CD4-positive, alpha-beta T cell treated with Interleukin-10 for 1 hour (primary cell): ENCODE data around the gene COMMD10.

ENCODE experiments used
- DNase-seq: peaks from one replicate; pipeline ENCODE4 v3.0.0-alpha.2; 2020

The COMMD10 gene

GRCh38 chr5:116229131-116229689, 144.4 kb downstream of the COMMD10 start:
- DNase-seq = no peak

- DNase-seq = no peak
These were observed 146.5 kb downstream of the COMMD10 start for GRCh38 chr5:116231288-116231687.

GRCh38 chr5:116234681-116235080, 149.9 kb downstream of the COMMD10 start:
- no peak for DNase-seq

- no peak for DNase-seq
These were observed 153.2 kb downstream of the COMMD10 start for GRCh38 chr5:116237917-116238500.

GRCh38 chr5:116242343-116242742, 157.5 kb downstream of the COMMD10 start:
- no peak for DNase-seq

- DNase-seq = no peak
These were observed 163.6 kb downstream of the COMMD10 start for GRCh38 chr5:116248432-116248831.

DNA sequence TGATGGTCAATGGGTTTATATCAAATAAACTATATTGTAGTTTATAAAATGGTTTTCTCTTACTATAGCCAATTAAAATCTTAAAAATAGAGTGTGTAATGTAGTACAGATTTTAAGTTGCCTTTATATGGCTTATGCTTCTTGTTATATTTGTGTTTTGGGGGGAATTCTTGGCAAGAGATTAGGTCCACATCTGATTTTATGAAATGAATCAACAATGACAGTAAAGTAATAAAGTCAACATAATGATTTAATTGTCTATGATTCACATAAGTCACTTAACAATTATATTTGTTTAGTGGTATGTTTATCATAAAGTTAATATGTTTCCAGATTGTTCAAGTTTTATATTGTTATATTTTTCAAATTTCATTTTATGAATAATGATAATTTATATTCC, 164.8 kb downstream of the COMMD10 start:
- DNase-seq = no peak

- no peak for DNase-seq
These were observed 171.9 kb downstream of the COMMD10 start for GRCh38 chr5:116256717-116257116.

GRCh38 chr5:116265471-116265870, 180.6 kb downstream of the COMMD10 start:
- DNase-seq = no peak

DNA sequence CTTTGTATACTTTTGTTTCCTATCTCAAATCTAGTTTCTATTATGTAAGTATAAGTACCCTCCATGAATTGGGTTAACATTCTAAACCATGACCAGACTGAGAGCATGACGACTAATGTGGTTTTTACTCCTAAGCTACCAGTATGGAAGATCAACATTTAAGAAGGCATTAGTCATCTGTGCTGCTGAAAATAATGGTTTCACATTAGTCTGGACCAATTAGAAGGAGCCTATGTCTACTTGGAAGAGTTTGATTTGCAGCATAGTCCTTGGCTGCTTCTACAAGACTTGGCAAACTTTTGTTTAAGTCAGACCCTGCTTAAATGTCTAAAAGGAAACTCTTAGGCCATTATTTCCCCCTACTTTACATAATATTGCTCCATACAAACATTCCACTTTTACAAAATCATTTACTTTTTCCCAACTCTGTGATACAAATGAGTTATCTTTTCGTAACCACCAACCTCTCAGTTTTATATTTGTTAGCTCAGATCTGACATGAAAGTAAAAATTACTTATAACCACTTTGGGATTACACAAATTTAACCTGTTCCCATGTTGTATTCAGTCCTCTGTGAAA, 186.7 kb downstream of the COMMD10 start:
- no peak for DNase-seq

DNA sequence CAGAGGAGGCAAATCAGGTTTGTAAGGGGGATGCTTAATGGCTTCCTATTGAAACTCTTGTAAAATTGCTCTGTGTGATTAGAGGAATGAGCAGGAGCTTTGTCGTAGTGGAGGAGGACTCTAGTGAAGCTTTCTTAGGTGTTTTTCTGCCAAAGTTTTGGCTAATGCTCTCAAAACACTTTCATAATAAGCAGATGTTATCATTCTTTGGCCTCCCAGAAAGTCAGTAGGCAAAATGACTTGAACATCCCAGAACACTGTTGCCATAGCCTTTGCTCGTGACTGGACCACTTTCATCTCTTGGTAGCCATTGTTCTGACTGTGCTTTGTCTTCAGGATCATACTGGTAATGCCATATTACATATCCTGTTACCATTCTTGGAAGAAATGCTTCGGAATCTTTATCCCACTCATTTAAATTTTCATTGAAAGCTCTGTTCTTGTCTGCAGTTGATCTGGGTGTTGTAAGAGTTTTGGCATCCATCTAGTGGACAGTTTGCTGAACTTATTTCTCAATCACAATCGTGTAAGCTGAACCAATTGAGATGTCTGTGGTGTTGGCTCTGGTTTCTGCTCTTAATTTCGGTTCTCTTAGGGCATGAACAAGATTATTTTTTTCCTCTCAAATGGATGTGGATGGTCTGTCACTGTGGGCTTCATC, 187.6 kb downstream of the COMMD10 start:
- no peak for DNase-seq

DNA sequence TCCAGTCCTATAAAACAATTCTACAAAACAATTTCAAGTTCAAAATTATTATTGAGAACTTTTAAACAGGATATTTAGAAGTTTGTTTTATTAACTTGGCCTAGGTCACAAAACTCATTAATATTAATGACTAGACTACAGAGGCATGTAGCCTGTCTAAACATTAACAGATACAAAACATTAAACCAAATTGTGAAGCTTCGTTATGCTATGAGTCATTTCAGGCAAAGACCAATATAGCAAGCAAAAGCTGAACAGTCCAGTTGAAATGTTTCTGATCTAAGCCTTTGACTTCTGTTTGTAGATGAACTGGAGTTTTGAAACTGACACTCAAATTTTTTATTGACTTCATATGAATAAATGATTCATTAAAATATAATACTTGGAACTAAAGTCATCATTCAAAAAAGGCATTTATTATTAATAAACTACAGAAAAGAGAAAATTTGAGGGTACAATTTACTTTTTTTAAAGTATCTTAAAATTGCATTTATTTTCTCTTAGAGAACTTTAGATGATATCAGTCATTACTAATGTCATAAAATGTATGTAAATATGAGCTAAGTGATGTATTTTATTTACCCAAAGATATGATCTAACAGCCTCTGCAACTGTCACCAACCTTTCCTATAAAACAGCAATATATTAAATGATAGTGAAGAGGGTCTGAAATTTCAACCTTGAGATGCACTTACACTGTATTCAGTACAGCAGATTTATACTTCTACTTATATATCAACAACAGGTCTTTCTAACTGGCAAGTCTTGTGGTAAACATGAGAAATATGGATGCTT, 188.8 kb downstream of the COMMD10 start:
- no peak for DNase-seq

DNA sequence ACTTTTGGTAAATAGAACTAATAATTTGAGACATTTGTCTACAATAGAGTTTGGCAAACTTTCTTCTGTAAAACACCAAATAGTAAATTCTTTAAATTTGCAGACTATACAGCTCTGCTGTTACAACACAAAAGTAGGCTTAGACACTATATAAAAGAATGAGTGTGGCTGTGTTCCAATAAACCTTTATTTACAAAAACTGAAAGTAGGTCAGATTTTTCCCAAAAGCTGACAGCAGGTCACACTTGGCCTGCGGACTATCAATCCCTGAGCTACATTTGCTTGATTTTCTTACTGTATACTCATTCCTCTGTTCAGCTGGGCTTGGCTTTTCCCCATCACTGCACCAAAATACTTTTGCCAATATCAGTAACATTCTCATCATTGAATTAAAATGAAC, 189.4 kb downstream of the COMMD10 start:
- DNase-seq = no peak

- DNase-seq = no peak
These were observed 190.5 kb downstream of the COMMD10 start for GRCh38 chr5:116275282-116275681.

GRCh38 chr5:116276952-116277351, 192.1 kb downstream of the COMMD10 start:
- DNase-seq = no peak

- DNase-seq = no peak
These were observed 195.5 kb downstream of the COMMD10 start for GRCh38 chr5:116280149-116280803.

- peak; percentile 3 for DNase-seq
These were observed 196.5 kb downstream of the COMMD10 start for GRCh38 chr5:116281309-116281708.

GRCh38 chr5:116288524-116288923, 203.7 kb downstream of the COMMD10 start:
- no peak for DNase-seq

- no peak for DNase-seq
These were observed 204.5 kb downstream of the COMMD10 start for GRCh38 chr5:116289276-116289675.

GRCh38 chr5:116291271-116291670, 206.4 kb downstream of the COMMD10 start:
- no peak for DNase-seq

DNA sequence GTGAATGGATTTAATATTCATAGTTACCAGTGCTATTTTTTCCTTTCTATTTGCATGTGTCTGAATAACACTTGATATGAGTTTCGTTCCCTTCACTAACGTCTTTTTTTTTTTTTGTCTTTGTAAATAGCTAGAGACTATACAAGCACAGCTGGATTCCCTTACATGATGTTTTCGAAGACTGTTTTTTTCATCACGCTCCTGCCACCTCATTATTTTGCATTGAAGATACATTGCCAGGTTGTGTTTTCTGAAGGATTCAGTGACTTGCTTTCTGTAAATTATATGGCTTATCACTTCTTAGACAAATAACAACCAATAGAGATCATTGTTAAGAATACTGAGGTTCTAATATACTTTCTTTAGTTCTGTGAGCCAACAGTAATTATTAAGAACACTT, 207.5 kb downstream of the COMMD10 start:
- no peak for DNase-seq

DNA sequence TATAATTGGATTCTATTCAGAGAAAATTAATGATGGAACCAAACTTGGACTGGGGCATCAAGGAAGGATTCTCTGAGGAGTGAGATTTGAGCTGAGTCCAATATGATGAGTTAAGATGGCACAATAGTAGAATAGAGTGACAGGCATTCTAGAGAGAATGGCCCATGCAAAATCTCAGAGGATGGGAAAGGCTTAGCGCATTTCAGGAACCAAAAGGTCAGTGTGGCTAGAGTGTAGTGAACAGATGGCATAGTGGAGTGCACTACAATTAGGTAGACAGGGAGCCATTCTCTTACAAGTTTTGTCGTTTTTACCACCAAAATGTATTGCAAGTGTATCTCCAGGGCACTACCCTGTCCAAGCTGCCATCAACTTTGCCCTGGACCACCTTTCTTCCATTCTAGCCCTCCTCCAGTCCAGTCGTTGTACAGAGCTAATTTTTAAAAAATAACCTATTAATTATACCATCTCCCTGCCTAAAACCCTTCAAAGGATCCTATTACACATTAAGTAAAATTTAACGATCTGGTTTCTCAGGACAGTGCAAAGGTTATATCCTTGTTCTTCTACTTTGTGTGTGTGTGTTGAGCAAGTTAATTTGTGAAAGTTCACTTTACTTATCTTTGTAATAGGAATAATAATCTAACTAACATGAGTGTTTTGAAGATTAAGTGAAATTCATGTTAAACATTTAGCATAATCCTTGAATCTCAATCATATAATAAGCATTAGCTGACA, 211.7 kb downstream of the COMMD10 start:
- DNase-seq = no peak
